SH-SY5Y (cell line): ENCODE measurements around the gene GOLPH3L.

ENCODE experiments used
- GATA2 ChIP-seq: IDR thresholded peaks from 2 replicates; pipeline ENCODE4 v1.6.1; 2011; ENCODE audit warnings: mild to moderate bottlenecking, low read depth, low read length
- GATA3 ChIP-seq: IDR thresholded peaks from 2 replicates; pipeline ENCODE4 v1.6.1; 2011; ENCODE audit warnings: low read depth, mild to moderate bottlenecking, low read length, moderate library complexity

Gene GOLPH3L

DNA sequence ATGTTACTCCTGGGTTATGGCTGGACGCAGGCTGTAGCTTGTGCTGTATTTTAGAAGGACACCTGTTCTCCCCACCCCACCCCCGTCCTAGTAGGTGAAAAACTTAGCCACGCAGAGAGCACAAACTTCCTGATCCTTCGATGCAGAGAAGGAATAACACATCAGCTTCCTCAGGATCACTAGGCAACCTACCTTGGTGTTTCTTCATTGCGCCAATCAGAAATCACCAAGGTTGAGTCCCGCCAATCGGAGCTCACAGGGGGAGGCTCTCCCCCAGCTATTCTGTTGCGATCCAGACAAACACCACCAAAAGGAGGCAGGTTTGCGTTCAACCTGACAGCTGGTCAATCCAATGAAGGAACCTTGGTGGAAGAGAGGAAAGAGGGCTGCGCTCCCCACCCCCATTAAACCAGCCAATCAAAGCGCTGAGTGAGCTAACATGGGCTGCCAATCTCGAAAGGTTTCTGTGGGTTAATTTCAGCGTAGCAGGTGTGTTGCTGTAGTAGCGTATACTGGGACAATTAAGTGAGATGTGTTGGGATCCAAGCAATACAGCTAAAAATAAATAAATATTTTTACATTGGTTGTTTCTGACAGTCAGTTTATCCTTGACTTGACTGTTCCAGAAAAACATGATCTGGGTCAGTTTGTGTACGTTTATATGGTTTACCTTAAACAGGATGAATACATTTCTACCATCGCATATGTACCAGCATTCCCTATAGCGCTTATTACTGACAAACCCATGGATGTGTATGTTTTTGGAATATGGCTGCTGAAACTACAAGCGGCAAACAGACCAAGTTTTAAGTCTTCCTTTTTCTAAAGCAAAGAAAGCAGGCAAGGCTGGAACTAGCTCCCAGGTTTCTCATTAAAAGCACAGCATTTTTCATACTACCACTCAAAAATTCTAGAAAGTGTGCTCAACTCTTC, at the start of gene GOLPH3L:
TSS of gene GOLPH3L (minus strand) at position 160 of the 933 bp plus-strand sequence. CDS start 2,316 bp downstream, outside the sequence.
- TF ChIP-seq GATA2 = no peak
- no peak for TF ChIP-seq GATA3

- TF ChIP-seq GATA3 (no peak), GATA2 (no peak)
Measured at GRCh38 chr1:150730130-150730721, 33.3 kb upstream of the GOLPH3L start.

DNA sequence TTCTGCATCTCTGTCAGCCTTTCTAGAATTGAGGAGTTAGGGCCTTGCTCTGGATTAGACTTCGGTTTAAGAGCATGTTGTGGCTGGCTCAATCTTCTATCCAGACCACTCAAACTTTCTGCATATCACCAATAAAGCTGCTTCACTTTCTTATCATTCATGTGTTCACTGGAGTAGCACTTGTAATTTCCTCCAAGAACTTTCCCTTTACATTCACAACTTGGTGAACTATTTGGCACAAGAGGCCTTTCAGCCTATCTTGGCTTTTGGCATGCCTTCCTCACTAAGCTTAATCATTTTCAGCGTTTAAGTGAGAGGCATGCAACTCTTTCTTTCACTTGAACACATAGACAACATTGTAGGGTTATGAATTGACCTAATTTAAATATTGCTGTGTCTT, 27.4 kb upstream of the GOLPH3L start:
- TF ChIP-seq GATA3 = no peak
- TF ChIP-seq GATA2 = no peak

DNA sequence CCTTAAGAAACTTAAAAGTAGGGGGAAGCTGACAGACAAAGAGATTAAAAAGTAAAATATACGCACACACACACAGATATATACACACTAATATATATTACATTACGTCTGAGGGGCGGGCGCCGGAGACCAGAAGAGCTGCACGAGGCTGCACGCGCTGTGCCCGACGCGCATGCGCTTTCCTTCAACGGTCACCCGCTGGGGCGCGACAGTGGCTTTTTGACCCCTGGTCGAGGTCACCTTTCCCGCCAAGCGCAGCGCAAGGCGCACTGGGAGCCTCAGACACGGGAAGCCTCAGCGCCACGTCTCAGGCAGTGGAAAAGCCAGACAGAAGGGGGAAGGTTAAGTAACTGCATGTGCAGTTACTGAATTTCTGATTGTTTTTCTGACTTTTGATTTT, 23.7 kb upstream of the GOLPH3L start, which contains the start of gene HORMAD1:
TSS of gene HORMAD1 (minus strand) at position 193 of the 400 bp plus-strand sequence. CDS start 1,390 bp downstream, outside the sequence.
- TF ChIP-seq GATA2 (no peak), GATA3 (no peak)

GRCh38 chr1:150720098-150720497, 23.1 kb upstream of the GOLPH3L start:
- TF ChIP-seq GATA2 (no peak), GATA3 (no peak)

- TF ChIP-seq GATA2 (no peak), GATA3 (no peak)
Measured at GRCh38 chr1:150718225-150718891, 21.4 kb upstream of the GOLPH3L start.

DNA sequence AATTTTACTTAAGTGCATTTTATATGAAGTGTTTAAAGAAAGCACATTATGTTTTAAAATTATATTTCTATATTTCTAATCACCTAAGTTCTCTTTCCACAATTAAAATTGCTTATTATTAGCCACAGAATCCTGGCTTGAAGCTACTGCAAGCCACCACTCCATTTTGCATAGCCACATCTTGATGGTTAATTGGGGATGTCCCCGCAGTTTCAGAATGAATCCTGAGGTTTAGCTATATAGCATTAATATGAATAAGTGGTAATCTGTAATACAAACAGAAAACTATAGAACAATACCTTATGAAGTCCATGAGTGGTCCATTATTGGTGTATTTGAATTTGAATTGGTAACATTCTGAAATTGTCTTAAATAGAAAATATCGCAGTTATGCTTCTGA, 11.6 kb upstream of the GOLPH3L start:
- no peak for TF ChIP-seq GATA3
- TF ChIP-seq GATA2 = no peak

DNA sequence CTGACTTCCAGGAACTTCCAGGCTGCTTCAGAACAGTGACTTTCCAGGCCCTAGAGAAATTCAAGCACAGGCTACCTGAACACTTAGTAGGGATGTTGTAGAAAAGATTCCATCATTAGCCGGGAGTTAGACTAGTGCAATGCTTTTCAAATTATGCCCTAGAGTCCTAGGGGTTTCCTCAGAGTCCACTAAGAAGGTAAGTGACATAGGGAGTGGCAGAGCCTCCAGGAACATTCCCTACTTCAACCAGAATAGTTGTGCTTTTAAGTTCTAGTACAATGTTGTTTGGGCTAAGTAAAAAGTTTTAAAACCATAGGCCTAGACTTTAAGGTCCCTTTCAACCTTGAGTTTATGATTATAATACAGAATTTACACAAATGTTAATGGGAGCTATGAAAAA, 9.1 kb upstream of the GOLPH3L start:
- TF ChIP-seq GATA3 (no peak), GATA2 (no peak)

DNA sequence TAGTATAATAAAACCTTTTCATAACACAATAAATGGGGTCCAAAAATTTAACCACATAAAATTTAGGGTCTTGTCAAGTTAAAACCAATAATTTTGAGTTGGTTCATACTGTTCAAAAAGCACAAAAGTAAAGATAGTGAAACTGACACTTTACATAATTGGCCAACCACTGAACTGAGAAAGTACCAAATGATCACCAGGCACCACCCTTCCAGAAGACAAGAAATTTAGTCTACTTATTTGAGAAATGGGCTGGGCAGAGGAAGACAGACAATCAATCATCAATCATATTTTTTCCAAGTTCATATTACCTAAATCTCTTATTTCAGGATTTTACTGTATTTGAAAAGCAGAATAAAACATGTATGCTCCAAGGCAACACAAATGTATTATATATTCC, 6.5 kb upstream of the GOLPH3L start:
- TF ChIP-seq GATA2 (no peak), GATA3 (no peak)

DNA sequence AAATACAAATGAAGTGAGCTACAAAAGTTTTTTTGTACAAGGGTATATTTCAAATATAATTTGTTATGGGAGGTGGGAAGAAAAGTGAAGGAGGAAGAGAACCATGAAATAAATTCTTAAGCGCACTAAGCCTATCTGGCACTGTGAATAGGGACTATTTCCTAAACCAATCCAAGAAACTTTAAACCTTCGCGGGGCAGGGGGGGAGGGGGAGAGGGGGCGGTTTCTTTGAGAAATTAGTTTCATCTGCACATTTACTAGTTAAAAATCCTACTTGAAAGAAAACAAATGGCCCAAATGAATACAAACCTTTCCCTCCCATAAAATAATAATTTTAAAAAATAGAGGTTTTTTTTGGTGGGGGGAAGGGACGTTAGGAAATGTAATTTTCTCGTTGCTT, 364 bp downstream of the GOLPH3L start:
- no peak for TF ChIP-seq GATA2
- no peak for TF ChIP-seq GATA3

DNA sequence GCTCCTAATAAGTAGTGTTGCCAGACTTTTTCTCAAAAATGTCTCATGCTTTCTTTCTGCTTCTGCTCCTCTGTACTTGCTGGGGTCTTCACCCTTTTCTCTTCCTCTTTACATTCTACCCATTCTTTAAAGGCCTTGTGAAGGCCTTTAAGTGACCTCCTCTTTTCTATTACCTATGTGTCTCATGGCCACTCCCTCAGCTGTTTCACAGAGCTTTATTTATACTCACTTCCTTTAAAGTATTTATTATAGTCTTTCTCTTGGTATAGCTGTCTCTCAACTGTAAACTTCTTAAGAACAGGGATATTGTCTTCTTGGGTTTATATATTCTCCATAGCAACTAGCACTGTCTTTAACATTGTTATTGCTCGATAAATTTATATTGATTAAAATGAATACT, 792 bp downstream of the GOLPH3L start:
- TF ChIP-seq GATA2 = no peak
- no peak for TF ChIP-seq GATA3

GRCh38 chr1:150695561-150695960, 1.4 kb downstream of the GOLPH3L start:
- no peak for TF ChIP-seq GATA3
- no peak for TF ChIP-seq GATA2

DNA sequence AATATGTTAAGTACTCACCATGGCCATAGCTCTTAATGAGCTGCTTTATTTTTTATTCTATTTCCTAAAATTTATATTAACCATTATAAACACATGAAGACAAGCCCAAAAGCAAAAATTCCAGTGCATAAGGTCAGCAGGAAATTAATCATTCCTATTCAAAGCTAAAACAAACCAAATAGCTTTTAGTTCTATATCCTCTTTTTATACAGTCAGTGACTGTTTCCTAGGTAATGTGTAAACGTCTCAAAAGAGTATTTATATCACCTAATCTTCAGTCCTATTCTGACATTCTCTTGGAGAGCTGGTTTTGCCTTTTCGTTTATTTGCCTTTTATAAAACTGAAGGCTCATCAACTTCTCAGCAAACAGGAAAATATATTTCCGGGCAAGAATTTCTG, 4.2 kb downstream of the GOLPH3L start:
- TF ChIP-seq GATA3 (no peak), GATA2 (no peak)

DNA sequence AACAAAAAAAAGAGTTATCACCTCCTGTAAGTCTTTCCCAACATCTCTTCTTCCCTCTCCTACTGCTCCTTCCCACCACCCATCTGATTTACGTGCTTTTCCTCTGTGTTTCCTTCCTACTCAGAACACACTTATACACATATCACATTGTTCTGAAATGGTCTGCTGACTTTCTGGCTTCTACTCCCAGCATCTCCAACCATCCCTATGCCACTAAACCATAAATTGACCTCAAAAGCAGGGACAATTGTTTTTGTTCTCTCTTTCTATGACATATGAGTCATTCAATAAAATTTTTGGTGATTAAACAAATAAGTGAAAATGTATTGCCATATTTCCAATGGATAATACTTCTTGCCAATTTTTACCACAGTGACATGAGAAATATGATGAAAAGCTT, 8.2 kb downstream of the GOLPH3L start:
- TF ChIP-seq GATA3 (no peak), GATA2 (no peak)
